HG02623 (cell line): ENCODE data around the gene SYTL5.

Experiments
- ATAC-seq: cut with Tn5 transposase; IDR thresholded peaks from one replicate; pipeline ENCODE4 v1.9.1; 2021; ENCODE audit warnings: moderate library complexity; ENCODE audit not compliant: unreplicated experiment

Gene SYTL5

DNA sequence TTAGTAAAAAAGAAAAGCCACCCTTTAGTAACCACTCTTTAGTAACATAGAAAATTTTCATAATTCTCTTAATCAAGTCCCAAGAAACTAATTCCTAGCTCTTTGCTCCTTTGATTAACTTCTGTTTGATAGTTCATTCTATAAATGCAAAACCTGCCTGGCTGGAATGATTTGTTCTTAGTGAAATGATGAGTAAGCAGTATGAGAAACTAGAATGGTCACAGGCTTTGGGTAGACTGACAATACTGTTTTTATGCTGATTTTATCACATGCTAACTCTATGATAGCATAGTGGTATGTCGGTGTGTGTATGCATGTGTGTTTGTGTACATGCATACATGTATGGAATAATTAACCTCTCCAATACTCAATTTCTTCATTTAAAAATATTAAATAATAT, 81.2 kb downstream of the SYTL5 start:
- no peak for ATAC-seq

DNA sequence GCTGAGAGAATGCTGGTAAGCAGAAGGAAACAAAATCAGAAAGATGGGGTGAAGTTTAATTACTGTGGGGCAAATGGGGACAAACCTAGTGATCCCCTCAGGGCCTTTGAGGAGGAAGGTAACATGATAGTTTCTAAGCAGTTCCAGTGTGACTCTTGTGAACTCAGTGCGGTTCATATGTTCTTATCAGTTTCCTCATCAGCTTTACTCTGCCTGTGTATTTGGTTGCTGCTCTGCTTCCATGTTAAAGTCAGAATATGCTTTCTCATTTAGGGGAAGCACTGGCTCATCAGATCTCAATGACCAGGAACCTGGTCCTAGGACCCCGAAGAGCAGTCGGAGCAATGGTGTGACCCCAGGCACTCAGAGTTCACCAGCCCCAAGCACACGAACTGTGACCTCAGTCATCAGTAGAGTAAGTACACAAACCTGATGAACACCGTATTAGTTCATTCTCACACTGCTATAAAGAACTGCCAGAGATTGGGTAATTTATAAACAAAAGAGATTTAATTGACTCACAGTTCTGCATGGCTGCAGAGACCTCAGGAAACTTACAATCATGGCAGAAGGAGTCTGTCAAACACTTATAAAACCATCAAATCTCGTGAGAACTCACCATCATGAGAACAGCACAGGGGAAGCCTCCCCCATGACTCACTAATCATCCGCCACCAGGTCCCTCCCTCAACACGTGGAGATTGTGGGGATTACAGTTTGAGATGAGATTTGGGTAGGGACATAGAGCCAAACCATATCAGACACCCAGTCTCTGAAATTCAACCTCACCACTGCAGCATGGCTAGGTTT, 83.0 kb downstream of the SYTL5 start:
- no peak for ATAC-seq

DNA sequence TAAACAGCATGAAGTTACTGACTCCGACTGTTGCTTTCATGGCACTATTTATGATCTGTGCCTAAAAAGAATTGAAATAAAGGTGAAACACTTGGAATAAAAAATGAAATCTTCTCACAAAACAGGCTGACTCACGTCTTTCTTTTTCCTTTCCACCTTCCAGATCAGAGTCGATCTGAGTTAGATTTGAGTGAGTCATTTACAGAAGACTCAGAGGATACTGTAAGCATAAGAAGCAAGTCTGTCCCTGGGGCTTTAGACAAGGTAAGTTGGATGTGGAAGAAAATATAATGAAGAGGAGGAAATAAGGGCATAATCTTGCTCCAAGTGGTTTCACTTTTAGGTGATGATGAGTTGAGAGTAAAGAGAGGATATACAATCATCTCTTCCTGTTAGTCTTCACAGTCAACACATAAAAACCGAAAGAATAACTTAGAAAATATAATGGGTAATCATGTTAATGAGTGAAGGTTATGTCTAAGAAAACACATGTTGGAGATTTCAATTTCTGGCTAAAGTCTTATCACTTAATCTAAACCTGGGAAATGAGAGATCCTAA, 89.7 kb downstream of the SYTL5 start:
- no peak for ATAC-seq

DNA sequence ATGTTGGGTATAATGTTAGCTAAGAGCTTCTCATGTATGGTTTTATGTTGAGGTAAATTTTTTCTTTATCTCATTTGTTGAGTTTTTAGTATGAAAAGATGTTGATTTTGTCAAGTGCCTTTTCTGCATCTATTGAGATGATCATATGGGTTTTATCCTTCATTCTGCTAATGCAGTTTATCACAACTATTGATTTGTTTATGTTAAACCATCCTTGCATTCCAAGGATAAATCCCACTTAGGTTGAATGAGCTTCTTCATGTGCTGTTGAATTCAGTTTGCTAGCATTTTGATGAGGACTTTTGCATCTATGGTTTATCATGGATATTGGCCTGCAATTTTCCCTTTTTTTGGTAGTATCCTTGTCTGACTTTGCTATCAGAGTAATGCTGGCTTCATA, 93.3 kb downstream of the SYTL5 start:
- ATAC-seq = no peak

DNA sequence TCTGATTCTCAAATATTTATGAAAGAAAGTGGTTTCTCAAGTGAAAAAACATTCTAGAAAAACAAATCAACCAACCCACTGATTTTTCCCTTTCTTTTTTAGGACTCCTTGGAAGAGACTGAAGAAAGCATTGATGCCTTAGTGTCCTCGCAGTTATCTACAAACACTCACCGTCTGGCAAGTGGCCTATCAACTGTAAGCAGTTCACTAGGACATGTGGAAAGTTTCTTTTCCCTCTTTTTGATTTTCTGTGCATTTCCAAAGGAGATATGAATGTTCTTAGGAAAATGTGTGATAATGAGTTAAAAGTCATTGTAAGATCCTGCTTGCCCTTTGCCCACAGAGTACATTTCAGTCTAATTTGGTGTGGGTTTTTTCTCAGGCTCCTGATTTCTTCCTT, 95.9 kb downstream of the SYTL5 start:
- ATAC-seq = no peak

DNA sequence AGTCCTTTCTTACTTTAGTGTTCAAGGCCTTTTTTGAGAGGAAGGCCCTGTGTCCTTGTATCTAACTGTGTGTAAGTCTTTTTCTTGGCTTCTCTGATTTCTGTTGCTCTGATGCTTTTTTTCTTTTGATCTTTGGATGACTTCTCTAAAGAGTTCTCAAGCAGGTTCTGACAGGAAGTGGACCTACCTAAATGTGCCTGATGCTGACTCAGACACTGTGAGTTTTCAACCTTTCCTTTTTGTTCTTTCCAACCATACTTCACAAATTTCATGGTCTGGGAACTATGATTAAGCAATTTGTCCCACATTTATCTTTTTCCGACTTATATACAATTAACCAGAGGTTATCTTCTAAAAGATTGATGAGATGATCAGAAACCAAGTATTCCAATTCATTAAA, 96.5 kb downstream of the SYTL5 start:
- no peak for ATAC-seq

DNA sequence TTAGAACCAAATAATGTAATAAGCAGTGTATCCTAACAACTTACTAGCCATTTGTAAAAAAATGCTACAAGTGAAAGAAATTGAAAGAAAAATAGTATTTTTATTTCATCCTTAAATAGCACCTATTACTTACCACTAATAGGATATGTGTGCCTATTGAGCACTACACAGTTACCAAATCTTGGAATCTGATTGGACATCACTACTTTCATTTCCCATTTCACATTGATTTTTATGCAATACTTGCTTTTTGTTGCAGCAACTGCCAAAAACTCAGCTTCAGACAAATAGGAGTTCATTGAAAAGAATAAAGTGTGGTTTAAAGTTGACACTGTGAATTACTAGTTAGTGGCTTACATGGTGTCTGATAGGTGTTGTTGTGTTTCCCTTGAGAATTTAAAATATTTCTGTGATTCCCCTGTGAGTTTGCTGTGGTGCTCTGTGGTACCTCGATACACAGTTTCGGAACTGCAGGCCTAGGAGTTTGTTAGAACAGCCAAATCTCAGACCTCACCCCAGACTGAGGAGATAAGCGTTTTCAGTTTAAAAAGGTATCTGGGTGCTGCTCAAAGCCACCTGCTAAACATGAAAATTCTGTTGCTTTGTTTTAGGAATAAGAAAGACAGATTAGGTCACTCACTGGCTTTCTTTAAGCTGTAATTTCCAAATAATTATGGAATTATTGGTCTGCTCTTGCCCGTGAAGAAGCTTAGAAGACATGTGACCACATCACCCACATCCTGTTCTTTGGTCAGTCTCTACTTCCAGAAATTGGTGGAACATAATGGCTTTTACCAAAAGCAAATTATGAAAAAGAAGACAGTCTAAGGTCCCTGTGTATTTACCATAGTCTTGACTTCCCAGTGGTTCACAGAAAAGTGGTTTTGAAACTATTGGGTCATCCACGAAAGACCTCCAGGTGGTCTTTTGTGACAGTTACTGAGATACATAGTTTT, 97.8 kb downstream of the SYTL5 start:
- peak; percentile 85 for ATAC-seq

DNA sequence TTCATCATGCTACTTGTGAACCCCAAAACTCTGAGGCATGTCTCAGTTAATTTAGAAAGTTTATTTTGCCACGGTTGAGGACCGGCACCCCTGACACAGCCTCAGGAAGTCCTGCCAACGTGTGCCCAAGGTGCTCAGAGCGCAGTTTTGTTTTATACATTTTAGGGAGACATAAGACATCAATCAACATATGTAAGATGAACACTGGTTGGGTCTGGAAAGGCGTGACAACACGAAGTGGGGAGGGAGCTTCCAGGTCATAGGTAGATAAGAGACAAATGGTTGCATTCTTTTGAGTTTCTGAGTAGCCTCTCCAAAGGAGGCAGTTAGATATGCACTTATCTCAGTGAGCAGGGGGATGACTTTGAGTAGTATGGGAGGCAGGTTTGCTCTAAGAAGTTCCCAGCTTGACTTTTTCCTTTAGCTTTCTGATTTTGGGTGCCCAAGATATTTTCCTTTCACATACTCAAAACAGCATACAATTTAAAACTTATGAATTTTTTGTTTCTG, 98.9 kb downstream of the SYTL5 start:
- ATAC-seq = no peak

DNA sequence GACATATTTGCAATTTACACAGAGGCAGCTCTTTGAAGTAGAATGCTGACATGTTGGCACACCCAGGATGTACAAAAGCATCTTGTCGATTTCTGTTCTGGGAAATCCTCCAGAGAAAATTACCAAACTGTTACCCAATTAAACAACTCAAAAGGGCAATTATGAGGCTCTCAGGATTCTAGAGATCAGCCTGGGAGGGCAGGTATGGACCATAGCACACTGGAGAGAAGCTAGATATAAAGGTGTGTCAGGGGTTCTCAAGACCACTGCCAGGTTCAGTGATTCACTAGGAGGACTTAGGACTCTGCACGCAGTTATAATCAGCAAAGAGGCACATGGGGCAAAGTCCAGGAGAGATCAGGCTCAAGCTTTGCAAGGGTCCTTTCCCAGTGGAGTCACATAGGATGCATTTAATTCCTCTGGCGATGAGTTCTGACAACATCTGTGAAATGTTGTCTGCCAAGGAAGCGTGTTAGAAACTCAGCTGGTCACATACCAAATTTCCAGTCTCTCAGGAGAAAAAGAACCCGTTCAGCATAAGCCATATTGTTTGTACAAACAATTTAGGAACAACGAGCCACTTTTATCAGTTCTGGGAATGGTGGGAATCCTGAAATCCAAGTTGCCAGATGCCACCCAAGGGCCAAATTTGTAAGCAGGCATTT, 100.8 kb downstream of the SYTL5 start:
- ATAC-seq = no peak

DNA sequence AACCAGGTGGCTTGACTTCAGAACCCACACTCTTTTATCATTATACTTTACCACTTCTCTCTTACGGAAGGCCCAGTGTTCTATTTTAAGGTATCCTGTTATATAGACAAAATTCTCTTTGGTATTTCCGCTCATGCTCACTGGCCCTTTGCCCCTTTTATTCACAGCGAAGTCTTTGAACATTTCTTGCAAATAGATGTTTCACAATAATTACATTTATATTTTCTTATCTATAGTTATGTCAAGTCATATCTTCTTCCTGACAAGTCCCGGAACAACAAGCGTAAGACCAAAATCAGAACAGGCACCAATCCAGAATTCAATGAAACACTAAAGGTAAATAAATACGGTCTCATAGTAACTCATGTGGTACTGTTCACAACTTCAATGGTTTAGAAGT, 102.0 kb downstream of the SYTL5 start:
- no peak for ATAC-seq

DNA sequence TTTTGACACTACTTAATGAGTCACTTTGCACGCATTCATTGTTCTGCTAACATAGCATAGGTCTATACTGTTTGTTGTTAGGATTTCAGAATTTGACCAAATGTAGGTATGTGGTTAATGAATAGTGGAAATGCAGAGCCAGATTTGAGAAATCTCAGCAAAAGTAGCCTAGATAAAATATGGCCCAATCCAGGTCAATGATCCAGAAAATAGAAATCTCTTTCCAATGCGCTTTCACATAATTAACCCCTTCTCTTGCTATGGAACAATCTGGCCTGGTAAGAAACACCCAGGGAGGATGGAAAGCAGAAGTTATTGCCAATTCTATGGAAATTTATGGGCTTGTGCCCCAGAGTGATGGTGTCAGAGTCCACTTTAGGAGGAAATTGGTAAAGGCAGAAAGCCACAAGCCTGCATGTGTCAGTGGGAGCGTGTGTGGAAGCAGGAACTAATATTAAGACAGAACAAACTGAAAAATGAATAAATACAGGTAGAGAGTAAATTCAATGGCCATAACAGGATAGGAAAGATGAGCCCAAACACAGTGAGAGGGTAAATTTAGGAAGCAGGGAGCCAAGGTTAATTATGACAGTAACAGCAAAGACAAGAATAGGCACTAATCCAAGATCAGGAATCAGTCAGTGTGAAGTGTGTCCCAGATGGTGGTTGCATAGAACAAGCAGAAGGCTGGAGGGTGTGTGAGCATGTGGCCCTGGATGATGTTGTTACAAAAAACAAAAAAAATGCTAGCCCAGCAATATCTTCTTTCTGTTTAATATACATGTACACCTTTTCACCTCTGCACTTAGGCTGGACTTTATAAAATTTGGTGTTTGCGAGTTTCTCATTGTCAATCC, 102.9 kb downstream of the SYTL5 start:
- ATAC-seq = no peak

DNA sequence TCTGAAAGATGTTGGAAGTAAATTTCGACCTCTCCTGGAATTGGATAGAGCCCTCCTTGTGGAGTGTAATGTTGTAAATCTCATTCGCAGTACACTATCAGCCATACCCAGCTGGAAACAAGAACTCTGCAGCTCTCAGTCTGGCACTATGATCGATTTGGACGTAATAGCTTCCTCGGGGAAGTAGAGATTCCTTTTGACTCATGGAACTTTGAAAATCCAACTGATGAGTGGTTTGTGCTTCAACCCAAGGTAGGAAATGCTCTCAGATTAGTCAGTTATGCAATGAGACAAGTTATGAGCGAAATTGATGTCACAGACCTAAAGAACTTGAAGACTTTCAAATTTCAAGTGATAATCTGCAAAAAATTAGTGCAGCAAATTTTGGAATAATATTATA, 103.9 kb downstream of the SYTL5 start:
- ATAC-seq = no peak

DNA sequence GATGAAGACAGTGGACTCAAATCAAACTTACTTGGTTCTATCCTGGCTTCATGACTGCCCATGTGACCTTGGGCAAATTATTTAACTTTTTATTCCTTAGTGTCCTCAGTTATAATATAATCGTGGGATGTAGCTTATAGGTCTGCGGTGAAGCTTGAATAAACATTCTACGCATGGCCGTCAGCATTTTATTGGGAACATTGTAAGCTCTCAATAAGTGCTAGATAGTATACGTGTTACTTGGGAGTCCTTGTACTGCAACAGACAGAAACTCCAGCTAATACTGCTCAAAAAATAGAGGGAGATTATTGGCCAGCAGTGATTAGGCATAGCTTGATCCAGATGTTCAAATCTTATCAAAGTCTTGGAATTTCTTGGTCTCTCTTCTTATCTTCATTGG, 104.8 kb downstream of the SYTL5 start:
- no peak for ATAC-seq

DNA sequence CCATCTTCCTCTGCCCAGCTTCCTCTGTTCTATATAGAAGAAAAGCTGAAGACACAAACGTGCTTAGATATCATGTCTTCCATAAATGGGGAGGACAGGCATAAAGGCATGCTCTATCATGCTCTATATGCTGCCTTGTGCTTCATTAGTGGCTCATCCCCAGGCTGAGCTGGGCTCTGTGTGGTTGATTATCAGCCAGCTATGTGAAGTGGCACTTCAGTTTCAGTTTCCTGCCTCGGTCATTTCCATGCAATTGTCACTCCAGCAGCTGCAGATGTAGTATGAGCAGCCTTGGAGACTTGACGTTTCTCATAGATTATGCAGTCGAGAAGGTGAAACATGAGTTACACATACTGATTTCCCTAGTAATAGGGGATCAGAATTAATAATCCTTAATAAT, 106.2 kb downstream of the SYTL5 start:
- ATAC-seq = peak; percentile 55

DNA sequence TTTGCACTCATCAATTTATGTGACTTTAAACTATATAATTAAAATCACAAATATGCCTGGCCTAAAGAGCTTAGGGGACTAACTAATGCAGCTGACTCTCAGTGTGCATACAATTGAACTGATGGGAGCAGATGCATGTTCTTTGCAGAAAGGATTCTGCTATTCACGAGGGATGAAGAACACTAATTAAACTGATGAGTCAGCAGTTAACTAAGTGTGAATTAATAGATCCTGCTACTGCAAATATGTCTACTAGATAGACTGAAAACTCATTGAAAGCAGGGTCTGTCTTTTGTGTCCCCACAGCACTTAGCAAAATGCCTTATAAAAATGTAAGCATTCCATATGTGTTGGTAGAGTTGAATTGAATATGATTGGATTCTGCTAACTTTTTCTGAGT, 110.4 kb downstream of the SYTL5 start:
- no peak for ATAC-seq

DNA sequence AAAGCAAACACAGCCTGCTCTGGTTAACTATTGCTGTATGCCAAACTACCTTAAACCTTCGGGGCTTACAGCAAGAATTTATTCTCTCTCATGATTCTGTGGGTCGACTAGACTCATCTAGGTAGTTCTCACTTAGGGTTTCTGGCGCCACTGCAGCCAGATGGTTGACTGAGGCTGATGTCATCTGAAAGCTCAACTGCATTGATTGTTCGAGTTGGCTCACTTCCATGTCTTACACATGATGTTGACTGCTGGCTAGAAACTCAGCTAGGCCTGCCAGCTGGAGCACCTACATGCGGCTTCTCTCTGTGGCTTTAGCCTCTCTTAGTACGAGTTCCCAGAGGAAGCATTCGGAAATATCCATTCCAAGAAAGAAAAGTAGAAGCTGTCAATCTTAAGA, 111.1 kb downstream of the SYTL5 start:
- no peak for ATAC-seq

DNA sequence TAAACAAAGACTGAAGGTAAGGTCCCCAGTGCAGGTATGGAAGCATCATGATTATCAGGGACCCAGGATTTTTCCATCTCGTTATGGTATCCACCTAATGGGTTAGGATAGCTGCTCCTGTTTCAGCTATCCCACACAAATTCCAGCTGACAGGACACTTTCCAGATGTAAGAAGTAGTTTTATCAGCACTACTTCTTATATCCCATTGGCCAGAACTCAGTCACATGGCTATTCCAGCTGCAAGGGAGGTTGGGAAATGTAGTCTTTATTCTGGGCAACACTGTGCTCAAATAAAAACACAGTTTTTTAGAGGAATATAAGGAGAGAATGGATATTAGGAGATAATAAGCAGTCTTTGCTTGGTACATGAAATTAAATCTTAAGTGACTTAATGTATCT, 117.6 kb downstream of the SYTL5 start:
- ATAC-seq = no peak

DNA sequence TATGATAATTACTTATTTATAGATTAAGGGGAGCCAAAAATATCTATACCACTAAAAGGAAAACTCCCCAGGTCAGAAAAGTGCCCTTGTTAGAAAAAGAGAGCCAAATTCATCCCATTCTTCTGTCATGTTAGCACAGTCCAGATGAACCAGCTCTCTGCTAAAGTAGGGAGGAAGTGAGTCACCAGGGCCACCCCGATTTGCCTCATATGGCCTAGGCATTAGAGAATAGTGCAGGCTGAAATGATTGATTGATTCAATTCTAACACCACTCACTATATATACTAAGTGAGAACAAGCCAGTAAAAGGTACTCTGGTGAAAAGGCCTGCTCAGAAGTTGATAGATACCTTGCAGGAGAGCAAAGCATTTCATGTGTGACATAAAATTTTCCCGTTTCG, 119.8 kb downstream of the SYTL5 start:
- ATAC-seq = no peak

DNA sequence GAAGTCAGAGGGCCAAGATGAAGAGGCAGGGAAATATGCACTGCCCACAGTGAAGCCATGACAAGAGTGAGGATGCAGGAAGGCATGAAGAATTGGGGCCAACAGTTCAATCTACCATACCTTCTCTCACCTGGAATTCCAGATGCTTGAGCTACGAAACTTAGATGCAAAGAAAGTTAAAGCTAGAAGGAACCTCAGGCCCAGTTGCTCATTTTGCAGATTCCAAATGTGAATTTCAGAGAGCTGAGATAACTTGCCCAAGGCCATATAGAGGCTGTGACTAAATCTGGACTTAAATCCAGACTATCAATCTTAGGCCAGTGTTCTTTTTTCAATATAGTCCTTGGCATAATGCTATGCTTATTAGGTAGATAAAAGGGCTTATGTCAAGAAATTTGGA, 121.6 kb downstream of the SYTL5 start:
- no peak for ATAC-seq

DNA sequence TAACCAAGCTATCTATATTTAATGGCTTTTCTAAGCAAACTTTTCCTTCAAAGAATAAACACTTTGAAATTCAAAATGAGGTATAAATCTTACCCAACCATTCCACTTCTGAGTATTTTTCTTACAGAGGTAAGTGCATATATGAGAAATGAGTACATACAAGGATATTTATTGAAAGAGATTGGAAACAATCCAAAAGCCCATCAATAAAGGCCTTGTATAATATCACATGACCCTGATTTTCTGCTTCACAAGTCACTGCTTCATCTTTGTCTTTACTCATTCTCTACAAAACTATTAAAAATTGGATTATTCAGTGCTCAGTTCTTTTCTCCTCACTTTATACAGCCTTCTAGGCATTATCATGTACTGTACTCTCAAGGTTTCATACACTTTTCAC, 123.0 kb downstream of the SYTL5 start:
- no peak for ATAC-seq
